COLO668 (cell line): ENCODE measurements around the gene TBCCD1.
"Not testable (repeated sequence)": the region's sequence is repeated elsewhere in the genome, so short reads cannot be mapped to it uniquely, and the experiment has no call there.

Experiments
- DNase-seq: peaks from one replicate; lab custom pipeline; 2025; ENCODE audit not compliant: unreplicated experiment; lab: John Stamatoyannopoulos, UW

TBCCD1 gene

DNA sequence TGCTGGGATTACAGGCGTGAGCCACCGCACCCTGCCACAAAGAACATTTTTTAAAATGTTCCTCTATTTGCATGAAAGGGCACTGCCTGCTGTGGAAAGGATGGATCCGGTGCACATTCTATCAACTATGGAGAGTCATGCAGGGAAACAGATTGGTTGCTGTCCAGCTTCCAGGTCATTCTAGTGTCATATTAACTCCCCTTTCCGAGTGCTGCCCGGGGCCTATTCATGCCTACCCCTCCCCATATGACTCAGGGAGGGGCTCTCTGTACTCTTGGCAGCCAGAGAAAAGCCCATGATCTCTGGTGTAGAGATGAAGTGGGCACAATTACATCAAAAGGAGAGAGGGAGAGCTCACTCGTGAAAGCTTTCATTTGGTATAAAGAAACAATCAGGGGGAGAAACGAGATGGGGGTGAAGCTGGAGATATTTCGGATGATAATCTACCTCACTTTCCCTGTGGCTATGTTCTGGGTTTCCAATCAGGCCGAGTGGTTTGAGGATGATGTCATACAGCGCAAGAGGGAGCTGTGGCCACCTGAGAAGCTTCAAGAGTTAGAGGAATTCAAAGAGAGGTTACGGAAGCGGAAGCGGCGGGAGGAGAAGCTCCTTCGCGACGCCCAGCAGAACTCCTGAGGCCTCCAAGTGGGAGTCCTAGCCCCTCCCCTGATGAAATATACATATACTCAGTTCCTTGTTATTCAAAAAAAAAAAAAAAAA lies 29.6 kb upstream of the TBCCD1 start:
- no peak for DNase-seq

DNA sequence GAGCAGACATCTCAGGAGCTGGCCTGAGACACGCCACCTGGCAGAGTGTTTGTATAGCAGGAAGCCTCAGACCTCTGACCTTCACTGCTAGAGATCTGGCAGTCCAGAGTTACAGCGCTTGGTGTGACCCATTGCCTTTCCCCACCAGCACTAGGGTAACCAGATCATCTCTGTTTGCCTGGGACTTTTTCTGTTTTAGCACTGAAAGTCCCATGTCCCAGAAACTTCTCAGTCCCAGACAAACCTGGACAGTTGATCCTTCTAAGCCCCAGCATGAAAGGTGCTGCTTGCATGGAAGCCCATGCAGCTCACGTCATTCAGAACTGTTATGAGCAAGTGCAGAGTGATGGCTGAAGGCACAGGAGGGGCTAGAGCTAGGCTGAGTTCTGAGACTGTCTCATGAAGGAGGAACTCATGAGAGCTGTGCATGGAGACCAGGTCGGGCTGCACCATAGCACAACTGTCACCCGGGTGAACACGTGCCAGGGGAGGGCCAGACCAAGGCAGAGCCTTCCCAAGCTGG lies 27.5 kb upstream of the TBCCD1 start:
- no peak for DNase-seq

DNA sequence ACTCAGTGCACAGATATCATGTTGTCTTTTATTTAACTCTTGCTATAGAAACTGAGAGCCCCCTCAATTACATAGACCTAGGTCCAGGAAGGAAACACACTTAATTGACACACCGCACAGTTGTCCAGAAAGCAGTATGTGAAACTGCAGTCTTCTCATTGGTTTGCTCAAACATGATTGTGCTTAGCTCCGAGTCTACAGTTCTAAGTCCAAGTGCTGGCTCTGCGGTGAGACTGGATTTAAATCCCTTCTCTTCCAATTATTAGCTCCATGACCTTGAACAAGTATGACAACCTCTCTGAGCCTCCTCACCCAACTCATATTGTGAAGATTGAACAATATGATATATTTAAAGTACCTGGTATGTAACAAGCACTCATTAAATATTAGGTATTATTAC lies 26.7 kb upstream of the TBCCD1 start:
- DNase-seq: no peak

DNA sequence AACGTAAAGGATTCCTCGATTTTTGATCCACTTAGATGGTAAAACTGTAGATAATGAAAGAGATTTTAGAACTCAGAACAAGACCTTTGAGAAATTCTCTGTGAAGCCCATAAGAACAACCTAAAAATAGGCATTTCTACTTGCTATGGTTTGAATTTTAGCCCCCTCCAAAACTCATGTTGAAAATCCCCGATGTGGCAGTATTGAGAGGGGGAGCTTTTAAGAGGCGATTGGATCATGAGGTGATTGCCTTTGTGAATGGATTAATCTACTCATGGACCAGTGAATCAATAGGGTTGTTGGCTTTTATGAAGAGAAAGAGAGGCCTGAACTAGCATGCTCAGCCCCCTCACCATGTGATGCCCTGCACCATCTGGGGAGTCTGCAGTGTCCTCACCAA lies 25.5 kb upstream of the TBCCD1 start:
- no peak for DNase-seq

DNA sequence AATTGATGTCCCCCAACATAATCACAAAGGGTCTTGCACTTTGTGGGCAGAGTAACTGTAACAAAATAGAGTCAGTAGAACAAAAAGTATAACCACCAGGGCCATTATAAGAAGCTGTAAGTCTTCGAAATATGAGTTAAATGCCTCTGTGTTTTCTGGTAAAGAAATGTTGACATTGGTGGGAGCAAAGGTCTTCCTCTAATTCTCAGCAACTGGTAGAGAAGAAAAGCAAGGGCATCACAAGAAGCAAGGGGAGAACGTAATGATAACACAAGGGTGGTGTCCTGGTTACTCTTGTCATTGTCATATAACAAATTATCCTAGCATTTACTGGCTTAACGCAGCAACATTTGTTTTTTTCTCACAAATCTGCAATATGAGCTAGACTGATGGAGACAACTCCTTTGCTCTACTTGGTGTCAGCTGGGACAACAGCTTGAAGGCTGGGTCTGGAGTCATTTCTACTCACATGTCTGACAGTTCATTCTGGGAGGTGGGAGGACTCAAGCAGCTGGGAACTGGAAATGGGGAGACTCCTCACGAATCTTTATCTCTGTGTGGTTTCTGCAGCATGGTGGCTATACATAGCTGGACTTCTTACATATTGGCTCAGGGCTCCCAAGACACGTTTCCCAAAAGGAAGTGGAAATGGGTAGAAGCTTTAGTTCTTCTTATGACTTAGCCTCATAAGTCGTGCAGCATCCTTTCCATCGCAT lies 23.6 kb upstream of the TBCCD1 start:
- no peak for DNase-seq

DNA sequence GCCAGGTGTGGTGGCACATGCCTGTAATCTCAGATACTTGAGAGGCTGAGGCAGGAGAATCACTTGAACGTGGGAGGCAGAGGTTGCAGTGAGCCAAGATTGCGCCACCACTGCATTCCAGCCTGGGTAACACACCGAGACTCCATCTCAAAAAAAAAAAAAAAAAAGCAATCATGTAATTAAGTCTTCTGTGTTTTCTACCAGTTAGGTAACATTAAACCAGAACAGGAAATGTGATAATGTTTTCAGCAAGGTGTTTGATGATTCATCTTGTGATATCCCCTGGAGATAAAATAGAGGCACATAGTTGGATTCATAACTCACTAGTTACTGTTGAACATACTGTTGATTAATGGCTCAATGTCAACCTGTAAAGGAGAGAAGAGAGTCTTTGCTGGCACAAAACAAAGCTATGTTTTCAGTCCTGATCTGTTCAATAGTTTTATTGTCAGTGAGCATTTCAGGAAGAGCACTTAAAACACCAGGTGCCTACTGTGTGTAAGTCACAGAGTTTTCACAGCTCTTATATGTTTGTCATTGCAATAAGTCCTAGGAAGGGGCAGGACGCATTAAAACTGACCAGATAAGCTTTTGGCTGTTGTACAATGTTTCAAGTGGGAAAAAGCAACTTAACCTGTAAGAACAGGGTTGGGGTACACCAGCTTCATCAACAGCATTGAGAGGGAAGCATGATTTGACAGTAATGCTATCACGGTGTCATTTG lies 22.9 kb upstream of the TBCCD1 start:
- DNase-seq: no peak

DNA sequence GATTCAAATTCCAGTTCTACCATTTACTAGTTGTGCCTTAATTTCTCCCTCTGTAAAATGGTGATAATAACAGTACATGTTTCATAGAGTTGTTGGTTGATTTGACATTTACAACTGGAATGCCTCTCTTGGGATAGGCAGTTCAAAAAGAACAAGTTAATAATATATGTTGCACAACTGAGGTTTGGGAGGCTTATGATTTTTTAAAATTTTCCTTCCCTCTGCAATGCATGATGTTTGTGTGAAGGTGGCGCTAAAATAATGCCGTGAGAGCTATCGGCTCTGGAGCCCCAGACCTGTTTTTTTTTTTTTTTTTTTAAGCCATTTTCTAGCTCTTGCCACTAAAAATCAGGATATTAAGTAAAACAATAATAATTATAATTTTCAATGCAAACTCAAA lies 22.0 kb upstream of the TBCCD1 start:
- no peak for DNase-seq

DNA sequence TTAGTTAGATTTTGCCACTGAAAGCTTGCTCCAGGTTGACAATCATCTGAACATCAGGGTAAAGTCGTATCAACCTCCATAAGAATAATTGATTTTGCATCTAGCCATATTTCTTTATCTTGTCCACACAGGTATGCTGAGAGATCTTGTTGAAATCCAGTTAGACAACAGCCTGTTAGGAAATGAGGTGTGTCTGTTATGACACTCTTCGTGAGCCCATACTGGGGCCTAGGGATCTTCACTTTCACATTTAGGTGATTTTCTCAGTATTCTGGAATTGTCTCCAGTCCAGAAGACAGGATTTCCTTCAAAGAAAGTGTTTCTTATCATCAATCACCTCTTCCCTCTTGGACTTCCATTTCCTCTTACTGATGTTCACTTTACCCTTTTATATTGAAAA lies 21.5 kb upstream of the TBCCD1 start:
- DNase-seq: no peak

DNA sequence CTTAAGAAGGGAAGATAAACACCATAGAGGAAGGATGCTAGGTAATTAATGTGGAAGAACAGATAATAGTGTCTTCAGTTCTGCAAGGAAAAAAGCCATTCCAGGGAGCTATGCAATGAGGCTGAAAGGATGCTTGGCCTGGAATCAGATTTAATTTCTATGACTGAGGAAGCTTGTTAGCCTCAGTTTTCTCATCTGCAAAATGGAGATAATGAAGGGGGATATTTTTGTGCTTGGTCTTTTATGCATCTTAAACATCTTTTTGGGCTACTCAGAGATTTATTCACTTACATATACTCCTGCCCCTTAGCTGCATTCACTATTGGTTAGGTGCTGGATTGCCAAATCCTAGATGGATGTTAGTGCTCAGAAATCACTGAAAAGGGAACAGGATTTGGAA lies 20.0 kb upstream of the TBCCD1 start:
- DNase-seq: no peak

DNA sequence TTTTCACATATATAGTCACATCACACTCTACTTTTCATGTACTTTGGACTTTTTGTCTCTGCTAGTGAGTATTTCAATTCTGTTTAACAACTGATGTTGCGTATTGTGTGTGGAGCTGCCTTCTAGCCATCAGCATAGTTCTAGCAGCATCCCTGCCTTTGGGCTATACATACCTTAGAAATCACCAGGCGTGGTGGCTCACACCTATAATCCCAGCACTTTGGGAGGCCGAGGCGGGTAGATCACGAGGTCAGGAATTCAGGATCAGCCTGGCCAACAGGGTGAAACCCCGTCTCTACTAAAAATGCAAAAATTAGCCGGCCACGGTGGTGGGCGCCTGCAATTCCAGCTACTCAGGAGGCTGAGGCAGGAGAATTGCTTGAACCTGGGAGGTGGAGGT lies 19.1 kb upstream of the TBCCD1 start:
- DNase-seq: not testable (repeated sequence)

DNA sequence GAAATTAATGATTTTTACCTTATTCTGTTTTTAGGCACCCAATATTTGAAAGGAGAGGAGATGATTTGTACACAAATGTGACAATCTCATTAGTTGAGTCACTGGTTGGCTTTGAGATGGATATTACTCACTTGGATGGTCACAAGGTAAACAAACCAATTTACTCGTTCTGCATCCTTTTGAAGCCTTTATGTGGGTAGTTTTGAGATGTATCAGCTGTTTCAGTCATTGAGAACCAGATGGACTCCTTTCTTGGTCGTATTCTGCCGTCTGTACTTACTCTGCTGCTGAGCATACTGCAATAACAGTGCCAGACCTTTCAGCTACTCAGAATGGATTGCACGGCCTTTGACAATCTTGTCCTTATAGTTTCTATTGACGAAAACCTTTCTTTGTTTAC lies 16.7 kb upstream of the TBCCD1 start:
- no peak for DNase-seq

DNA sequence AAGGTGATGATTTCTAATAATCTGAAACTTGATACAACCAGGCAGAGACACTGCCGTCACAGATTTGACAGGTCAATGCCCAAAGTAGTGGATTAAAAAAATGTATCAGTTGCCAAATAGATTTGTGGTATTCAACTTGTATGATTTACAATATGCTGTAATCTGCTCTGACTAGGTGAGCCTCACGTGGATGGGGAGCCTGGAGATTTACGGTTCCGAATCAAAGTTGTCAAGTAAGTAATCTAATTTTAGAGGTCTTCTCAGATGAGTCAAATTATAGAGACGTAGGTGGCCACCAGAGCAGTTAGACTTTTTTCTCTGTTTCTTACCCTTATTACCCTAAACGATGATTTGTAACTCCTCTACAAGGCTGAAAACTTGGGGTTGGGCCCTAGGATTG lies 15.4 kb upstream of the TBCCD1 start:
- no peak for DNase-seq

DNA sequence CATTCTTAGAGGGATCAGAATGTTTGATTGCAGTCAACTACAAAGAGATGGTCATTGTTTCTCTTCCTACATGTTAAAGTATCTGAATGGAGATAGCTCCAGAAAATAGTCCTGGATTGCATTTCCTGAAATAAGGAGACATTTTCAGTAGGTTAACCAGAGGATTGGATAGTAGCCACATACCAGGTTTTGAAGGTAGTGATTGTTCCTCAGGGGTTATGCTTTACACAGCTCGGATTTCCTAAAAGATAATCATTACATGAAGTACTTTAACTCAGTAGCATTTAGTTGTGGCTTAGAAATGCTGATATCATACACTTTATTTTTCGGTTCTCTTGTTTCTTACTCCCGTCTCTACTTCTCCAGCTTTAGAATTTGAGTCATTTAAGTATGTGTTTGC lies 13.6 kb upstream of the TBCCD1 start:
- no peak for DNase-seq

DNA sequence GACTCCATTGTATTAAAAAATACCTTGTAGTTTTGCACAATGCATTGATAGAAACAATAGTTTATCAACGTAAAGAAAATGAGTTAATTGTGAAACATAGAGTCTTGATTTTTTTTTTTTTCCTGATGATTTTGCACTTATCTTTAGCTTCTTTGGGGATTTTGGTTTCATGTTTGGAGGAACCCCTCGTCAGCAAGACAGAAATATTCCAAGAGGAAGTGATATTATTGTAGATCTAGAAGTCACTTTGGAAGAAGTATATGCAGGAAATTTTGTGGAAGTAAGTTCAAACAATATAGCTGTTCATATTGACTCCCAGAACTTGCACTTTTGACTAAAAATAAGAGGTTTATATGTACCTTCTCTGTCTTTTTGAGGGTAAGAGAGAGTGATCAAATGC lies 10.4 kb upstream of the TBCCD1 start:
- DNase-seq: no peak

DNA sequence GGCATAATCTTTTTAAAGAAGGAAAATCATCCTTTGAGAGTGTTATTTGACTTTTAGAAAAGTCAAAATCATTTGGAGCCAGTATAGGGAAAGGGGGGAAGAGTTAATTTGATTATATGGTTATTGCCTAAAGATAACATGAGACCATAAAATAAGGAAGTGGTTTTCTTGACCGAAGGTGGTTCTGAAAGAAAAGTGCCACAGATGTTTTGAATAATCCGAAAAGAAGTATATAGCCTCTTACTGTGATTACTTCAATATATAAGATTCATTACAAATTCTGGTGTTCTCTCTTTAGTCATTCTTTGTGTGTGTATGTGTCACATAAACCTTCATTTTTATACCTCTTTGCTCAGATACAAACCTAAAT lies 4.5 kb upstream of the TBCCD1 start:
- DNase-seq: no peak

DNA sequence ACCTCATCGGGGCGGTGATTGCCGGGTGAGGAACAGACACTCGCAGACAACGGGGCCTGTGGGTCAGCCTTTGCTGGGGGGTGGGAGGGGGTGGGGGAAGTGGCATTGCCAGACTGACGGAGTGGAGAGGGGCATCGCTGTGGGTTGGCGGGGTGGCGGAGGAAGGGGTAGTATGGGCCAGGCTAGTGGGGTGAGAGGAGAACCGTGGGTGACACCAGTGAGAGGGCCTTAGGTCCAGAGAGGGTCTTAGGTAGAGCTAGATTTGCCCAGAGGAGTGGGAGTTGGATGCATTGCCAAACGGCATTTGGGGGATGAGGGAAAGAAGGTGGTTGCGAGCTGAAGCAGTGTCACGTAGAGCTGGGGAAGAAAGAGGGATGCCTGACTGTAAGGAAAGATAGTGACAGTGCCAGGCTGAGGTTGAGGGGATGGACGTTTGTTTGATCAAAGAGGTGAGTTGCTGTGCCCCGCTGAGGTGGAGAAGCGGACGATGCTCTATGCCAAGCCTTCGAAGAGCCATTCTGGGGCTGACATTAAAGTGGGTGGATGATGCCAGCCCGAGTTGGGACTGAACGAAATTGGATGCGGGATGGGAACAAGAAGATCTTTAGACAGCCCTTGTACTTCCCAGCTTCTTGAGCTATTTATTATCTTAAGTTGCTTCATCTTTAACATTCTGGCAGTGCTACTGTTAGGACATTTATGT lies 4.0 kb upstream of the TBCCD1 start:
- no peak for DNase-seq

DNA sequence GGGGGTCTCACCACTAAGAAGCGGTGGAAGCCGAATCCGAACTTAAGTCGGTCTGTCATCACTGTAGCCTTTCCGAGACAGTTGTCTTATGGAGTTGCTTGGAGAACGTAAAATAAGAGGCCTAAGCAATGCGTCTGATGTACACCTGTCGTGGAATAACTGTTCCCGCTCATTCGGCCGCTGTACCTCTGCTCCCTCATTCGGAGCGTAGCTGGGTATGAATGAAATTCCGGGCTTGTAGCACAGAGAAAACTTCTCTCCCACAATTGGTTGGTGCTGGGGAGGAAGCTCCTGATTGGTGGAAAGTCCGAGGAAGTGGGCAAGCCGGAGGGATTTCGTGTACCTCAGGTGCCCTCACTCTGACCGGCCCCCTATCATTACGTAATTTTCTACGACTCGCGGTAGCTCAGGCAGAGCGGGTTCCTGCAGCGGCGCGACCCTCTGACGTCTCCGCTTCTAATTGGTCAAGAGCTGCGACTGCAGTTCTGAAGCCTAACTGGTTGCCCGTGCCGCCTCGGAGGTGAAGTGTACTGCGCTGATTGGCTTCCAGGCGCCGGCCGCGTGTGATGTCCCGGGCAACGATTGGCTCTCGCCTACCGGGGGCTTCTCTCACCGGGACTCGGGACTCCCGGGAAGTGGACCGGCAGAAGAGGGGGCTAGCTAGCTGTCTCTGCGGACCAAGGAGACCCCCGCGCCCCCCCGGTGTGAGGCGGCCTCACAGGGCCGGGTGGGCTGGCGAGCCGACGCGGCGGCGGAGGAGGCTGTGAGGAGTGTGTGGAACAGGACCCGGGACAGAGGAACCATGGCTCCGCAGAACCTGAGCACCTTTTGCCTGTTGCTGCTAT lies 3.2 kb upstream of the TBCCD1 start, which contains the start of gene DNAJB11:
DNAJB11 (plus strand) TSS at position 625 of the 845 bp plus-strand sequence; CDS start at position 803, 178 bp downstream.
- peak; percentile 96 for DNase-seq

DNA sequence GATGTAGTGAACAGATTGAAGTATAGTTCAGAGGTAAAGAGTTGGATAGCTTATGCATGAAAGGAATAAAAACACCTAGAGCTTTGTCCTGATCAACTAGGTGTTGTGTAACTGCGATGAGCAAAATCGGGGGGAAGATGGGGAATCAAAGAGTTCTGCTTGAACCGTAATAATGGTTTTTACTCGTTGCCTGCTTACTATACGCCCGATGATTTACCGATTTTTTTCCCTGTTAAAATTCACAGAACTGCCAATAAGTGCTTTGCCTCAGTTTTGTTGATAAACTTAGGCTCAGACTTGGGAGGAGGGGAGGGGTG lies 2.6 kb upstream of the TBCCD1 start:
- DNase-seq: no peak

DNA sequence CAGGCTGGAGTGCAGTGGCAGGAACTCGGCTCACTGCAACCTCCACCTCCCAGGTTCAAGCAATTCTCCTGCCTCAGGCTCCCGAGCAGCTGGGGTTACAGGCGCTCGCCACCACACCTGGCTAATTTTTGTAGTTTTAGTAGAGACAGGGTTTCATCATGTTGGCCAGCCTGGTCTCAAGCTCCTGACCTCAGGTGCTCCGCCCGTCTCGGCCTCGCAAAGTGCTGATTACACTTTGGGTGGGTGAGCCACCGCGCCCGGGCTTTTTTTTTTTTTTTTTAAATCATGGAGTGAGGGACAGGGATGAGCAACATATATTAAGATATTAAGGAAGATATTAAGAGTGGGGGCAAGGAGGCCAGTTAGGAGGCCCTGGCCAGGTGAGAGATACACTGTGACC lies 2.2 kb upstream of the TBCCD1 start:
- DNase-seq: not testable (repeated sequence)

DNA sequence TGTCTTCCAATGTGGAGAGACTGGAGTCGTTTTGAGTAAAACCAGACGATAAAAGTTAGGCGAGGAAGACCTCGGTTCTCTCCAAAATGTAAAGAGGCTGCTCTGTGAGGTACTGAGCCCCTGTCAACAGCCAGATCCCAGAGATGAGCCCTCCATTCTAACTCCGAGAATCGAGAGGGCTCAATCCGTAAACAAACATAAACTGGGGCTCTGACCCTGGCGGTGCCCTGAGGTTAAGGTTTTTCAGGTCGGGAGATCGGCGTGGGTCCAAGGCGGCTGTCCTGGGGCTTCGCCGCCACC lies 417 bp downstream of the TBCCD1 start:
- DNase-seq: no peak

DNA sequence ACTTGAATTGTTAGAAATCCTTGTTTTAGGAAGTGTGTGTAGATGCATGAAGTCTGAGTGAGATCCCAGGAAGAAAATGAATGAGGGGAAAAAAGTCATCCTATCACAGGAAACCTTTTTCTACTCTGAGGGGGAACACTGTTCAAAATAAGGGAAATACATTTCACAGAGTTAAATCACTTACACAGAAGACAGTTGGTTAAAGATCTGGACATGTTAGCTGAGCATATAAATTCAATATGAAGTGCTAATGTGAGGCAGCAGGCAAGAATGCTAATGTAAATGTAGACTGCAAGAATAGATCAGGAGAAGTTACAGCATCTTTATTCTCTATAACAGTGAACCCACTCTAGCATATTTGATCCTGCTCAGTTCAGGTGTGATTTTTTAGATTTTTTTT lies 2.6 kb downstream of the TBCCD1 start:
- DNase-seq: no peak
